ENCODE results near the gene CHD9.
"Not testable (repeated sequence)": the region's sequence is repeated elsewhere in the genome, so short reads cannot be mapped to it uniquely, and the experiment has no call there.

The CHD9 gene

GRCh38 chr16:53074296-53074695 lies 19.5 kb downstream of the CHD9 start:
- DNase-seq (ENCODE audit: low spot score): not testable (repeated sequence)

GRCh38 chr16:53075461-53075860 lies 20.7 kb downstream of the CHD9 start:
- DNase-seq (ENCODE audit: low spot score): not testable (repeated sequence)

GRCh38 chr16:53078247-53078646 lies 23.5 kb downstream of the CHD9 start:
- DNase-seq (ENCODE audit: low spot score): no peak

DNA sequence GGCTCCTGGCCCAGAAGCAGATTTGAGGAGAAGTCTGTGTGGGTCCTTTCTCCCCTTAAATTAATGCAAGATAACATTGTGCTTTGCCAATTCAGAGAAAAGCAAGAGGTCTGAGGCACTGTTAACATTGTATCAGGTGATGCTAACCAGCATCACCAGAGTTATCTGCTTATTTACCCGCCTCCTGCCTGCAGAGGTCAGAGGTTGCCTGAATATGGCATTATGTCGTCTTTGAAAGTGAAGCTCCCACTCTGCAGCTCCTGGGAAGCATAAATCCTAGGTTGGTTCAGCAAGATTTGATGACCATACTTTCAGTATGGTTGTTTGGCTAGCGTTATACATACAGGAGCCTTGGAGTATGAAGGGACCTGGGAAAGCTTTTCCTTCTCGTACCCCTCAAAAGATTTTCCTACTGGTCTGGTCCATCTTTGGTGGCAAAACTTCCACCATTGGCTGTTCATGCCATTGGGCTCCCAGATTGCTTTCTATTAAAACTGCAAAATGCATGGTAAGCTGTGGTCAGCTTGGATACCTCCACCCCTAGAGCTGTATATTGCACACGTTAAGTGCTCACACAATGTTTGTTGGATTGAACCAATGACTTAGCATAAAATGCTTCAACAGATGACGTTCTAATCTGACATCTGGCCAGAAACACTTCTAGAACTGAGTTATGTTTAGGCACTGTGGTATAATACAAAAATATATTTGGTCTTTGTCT lies 24.1 kb downstream of the CHD9 start:
- DNase-seq (ENCODE audit: low spot score): no peak

GRCh38 chr16:53080345-53081031 lies 25.7 kb downstream of the CHD9 start:
- DNase-seq (ENCODE audit: low spot score): no peak

GRCh38 chr16:53081032-53081424 lies 26.2 kb downstream of the CHD9 start:
- no peak for DNase-seq (ENCODE audit: low spot score)

DNA sequence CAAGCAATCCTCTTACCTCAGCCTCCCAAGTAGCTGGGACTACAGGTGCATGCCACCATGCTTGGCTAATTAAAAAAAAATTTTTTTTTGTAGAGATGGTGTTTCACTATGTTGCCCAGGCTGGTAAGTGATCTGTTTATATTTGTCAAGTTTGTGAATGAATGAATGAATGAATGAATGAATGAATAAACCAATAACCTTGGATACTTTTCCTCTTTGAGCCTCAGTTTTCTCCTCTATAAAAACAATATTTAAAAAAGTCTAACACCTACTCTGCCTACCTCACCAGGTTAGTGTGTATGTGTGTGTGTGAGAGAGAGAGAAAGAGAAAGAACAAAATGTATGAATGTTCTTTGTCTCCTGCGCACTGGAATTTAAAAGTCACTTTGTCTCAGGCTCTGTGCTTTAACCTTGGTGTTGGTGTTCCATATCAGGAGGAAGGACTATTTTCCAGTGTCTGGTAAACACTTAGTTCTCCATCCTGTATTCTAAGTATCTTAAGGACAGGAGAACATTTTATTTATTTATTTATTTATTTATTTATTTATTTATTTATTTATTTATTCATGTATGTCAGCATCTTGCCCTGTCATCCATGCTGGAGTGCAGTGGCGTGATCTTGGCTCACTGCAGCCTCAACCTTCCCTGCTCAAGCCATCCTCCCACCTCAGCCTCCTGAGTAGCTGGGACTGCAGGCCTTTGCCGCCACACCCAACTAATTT lies 27.1 kb downstream of the CHD9 start:
- no peak for DNase-seq (ENCODE audit: low spot score)

DNA sequence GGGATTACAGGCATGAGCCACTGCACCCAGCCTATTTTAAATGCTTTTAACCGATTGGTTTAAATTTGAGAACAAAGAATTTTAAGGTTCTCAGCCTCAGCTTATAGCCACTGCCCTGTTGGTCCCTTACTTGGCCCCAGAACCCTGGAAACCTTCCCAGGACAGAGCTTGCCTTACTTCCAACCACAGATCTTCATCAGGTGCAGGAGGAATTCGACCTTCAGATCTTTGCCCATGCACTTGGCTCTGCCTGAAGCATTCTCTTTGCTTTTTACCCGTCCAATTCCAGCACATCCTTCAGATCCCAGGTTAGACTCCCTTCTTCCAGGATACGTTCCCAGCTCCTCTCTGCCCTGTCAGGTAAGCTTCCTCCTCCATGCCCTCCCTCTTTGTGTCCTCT lies 27.7 kb downstream of the CHD9 start:
- no peak for DNase-seq (ENCODE audit: low spot score)

DNA sequence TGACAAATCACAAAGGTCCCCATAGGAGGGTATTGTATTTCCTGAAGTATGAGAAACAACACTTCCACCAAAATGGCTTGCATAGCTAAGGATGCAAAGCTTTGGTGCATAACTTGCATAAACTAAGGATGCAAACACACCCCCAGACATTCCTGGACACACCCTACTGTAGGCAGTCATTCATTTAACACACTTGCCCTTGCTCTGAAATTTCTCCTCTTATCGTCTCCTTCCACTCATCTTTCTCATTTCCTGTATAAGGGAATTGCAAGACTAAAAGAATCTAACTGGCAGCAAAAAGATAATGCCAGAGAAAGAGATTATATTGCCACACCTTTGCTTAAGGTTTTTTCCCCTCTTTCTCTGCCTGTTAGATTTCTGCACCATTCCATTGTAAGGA lies 28.3 kb downstream of the CHD9 start:
- DNase-seq (ENCODE audit: low spot score): no peak

- DNase-seq (ENCODE audit: low spot score): no peak
Observed at GRCh38 chr16:53084141-53084541, 29.4 kb downstream of the CHD9 start.

- DNase-seq (ENCODE audit: low spot score): no peak
Observed at GRCh38 chr16:53084746-53085334, 30.0 kb downstream of the CHD9 start.

DNA sequence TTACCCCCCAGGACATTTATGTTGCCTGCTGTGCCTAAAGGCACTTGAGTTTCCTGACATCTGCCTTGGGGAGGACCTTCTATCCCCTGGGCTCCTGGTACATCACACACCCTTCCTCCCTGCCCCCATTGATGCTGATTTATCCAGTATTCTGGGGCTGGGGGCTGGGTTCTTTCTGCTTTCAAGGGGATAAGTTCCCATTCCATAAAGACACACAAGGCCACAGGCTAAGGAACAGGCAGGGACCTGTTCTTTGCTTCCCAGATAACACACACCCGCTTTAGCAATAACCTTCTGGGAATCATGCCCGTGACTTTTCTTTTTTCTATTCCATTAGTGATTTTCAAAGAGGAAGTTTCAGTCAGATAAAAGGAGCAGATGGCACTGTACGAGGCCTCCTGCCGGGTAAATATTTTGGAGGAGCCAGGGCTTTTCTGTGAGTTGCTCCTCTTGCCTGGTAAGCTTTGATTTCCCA lies 30.6 kb downstream of the CHD9 start:
- no peak for DNase-seq (ENCODE audit: low spot score)

DNA sequence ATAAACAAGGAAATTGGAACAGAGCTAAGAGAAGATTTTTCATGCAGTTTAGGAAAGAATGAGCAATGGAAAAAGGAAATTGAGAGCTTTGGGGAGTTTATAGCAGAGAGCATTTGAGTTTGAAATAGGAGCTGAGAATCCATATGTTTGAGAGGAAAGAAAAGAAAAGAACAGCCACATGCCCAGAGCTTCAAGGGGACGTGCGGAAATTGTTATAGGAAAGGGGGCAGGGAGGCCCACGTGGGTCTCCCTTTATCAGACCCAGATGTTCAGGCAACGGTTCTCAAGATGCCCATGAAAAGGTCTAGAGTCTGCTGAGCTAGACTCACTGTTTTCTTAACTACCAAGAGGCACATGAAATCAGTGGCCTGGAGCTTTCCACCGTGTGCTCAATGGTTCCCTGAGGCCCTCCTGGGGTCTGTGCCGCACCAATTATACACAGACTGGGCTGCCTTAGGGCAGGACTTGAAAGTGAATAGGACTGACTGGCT lies 31.2 kb downstream of the CHD9 start:
- DNase-seq (ENCODE audit: low spot score): no peak

GRCh38 chr16:53087101-53087500 lies 32.3 kb downstream of the CHD9 start:
- no peak for DNase-seq (ENCODE audit: low spot score)

- DNase-seq (ENCODE audit: low spot score): no peak
Observed at GRCh38 chr16:53089434-53090285, 34.9 kb downstream of the CHD9 start.

DNA sequence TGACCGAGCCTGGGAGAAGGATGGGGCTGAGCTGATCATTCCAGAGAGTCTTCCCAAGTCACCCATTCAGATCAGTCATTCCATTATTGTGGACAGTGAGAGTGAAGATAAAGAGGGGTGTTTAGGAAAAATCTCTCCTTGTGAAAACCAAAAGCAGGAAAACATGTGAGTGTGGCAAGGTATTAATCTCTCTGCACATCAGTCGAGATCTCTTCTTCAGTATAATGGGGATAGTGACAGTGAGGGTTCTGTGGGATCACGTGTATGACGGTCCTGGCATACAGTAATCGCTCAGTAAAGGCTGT lies 35.4 kb downstream of the CHD9 start:
- DNase-seq (ENCODE audit: low spot score): no peak

DNA sequence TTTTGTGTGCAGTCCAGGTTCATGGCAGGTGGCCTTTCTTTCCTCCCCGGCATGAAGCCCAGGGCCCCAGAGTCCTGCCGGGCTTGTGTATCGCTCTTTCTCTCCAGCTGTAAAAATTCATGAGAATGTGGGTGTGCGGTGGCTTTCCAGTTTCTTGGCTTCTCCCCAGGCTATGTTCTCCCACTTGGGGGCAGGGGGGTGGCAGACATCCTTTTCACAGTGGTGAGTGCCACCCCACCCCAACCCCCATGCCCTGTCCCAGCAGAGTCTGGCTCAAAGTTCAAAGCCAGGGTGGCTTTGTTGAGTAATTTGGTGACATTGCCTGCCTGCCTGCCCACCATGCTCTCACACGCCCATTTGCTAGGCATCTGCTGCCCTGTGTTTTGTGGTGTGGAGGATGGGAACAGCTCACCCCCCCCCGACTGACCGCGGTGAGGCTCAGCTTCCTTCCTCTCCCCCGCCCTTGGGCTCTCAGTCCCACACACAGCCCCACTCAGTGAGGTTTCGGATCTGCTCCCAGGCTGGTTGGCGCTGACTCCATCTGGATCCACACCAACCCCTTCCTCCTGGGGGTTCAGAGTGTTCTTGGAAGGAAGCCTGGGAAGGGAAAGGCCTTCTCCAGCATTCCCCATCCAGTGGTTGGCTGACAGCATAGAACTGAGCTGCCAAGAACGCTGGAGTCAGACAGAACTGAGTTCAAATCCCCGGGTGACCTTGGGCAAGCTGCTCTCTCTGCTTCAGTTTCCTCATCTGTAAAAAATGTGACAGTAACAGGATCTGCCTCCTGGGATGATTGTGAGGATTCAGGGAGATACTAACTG lies 36.0 kb downstream of the CHD9 start:
- no peak for DNase-seq (ENCODE audit: low spot score)

DNA sequence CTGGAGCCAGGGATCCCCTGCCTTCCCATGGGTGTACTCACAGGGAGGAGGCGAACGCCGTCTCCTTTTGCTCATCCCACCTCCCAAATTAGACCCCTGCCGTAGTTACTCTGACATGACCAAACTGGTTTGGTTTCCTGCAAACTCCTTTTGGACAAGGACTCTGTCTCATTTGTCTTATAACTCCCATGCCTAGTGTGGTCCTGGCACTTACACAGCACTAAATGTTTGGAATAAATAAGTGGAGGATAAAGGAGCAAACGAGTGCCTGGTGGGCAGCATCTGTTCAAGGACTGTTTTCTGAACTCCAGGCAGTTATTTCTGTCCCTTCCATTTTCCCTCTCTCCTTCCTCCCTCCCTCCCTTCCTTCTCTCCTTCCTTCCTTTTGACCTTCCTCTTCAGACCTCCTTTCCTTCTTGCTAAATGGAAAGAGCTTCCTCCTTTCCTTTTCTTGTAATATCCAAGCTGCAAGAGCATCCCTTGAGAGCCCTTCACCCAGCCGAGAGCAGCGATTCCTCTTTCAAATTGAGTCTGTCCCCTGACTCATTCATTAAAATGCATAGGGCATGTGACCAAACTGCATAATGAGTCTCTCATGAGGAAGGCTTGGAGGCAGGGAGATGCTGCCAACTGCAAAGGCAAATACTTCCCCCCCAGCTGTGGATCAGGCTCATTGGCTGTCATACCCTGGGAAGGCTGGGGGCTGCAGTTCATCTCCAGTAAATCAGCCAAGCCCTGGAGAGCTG lies 36.8 kb downstream of the CHD9 start:
- DNase-seq (ENCODE audit: low spot score): peak; percentile 44

DNA sequence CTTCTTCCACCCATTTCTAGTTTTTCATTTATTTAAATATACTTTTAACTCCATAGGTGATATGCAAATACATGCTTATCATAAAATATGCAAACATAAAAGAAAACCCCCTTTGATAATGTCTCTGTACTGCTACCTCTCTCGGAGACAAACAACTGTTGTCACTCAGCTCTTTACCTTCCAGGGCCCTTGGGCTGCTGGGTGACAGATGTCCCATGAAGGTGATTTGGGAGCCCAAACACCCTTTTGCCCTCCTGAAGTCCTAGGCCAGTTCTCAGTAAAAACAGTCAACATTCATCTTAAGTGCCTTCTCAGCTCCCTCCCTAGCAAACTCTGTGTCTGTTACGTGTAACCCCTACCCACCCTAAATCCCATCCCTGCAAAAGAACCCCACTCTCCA lies 37.5 kb downstream of the CHD9 start:
- no peak for DNase-seq (ENCODE audit: low spot score)

DNA sequence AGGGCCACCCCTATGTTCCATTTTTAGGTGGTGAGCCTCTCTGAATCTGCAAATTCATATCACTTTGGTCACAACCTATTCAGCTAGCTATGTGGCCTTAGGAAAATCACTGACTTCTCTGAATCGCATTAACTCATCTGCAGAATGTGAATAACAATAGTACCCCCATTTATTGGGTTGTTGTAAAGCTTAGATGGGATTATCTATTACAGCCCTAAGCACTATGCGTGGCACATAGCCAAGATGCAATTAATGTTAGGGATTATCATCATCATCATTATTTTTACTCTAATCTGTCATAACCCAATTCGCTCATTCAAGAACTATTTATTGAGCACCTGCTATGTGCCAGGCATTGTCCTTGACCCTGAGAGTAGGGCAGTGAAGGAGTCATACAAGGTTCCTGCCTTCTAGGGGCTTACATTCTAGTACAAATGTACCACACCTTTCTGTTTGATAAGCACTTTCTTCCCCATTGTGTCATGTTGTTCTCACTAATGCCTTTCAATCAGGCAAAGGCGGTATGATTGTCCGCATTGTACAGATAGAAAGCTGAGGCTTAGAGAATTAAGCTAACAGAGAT lies 38.5 kb downstream of the CHD9 start:
- DNase-seq (ENCODE audit: low spot score): no peak

Measured in NAMALWA (cell line).